WTC11 (cell line): ENCODE measurements around the gene FCRL6. TPM values are rescaled to one million over a fixed set of nuclear protein-coding genes. Genes with fewer than 3 reads are reported as not detected.

Experiments used
- ATAC-seq: fragments of 200-7000 bp; cut with Tn5 transposase; 2 replicates; pipeline ENCODE4 v1.10.0; 2021; ENCODE audit warnings: mild to moderate bottlenecking, moderate library complexity
- CTCF ChIA-PET: fragments of 300-600 bp; sonication (Branson Sonifier 250); formaldehyde crosslinking; loops from one replicate; lab custom pipeline; 2021; ENCODE audit warnings: antibody characterized with exemption; lab: Charles Lee
- POLR2A ChIA-PET: fragments of 350-600 bp; sonication (Branson Sonifier 250); formaldehyde crosslinking; loops from one replicate; lab custom pipeline; 2021; ENCODE audit warnings: antibody characterized with exemption; lab: Charles Lee
- DNase-seq: peaks from one replicate; pipeline ENCODE4 v3.0.0; 2021; ENCODE audit warnings: low spot score
- H3K27ac Mint-ChIP-seq: 2 replicates; pipeline ENCODE4 v1.8.0; 2021; ENCODE audit warnings: mixed read lengths
- H3K27me3 Mint-ChIP-seq: 2 replicates; pipeline ENCODE4 v1.8.0; 2021; ENCODE audit warnings: low read depth, mild to moderate bottlenecking, moderate library complexity, mixed read lengths
- H3K36me3 Mint-ChIP-seq: 2 replicates; pipeline ENCODE4 v1.8.0; 2021; ENCODE audit warnings: mixed read lengths
- H3K4me1 Mint-ChIP-seq: 2 replicates; pipeline ENCODE4 v1.8.0; 2022; ENCODE audit warnings: mixed read lengths
- H3K4me3 Mint-ChIP-seq: 2 replicates; pipeline ENCODE4 v1.8.0; 2021; ENCODE audit warnings: mild to moderate bottlenecking, moderate library complexity, mixed read lengths
- H3K9me3 Mint-ChIP-seq: 2 replicates; pipeline ENCODE4 v1.8.0; 2021; ENCODE audit warnings: mixed read lengths
- ATF1 ChIP-seq: sonication (generic); formaldehyde crosslinking; IDR thresholded peaks from 2 replicates; pipeline ENCODE4 v1.8.1; 2023; ENCODE audit warnings: mild to moderate bottlenecking, moderate library complexity, missing genetic modification reagents
- CBFB ChIP-seq: sonication (generic); formaldehyde crosslinking; IDR thresholded peaks from 2 replicates; pipeline ENCODE4 v1.8.1; 2022; ENCODE audit warnings: mild to moderate bottlenecking, low read depth, missing genetic modification reagents
- CREB1 ChIP-seq: sonication (generic); formaldehyde crosslinking; IDR thresholded peaks from 2 replicates; pipeline ENCODE4 v1.8.0; 2023; ENCODE audit warnings: mild to moderate bottlenecking, missing genetic modification reagents
- ELF4 ChIP-seq: sonication (generic); formaldehyde crosslinking; IDR thresholded peaks from 2 replicates; pipeline ENCODE4 v1.8.1; 2022; ENCODE audit warnings: low read depth, mild to moderate bottlenecking, moderate library complexity, missing genetic modification reagents
- ESRRA ChIP-seq: sonication (generic); formaldehyde crosslinking; IDR thresholded peaks from 2 replicates; pipeline ENCODE4 v1.8.1; 2022; ENCODE audit warnings: mild to moderate bottlenecking, missing genetic modification reagents, borderline replicate concordance
- HMGA2 ChIP-seq: fragments of 250-450 bp; sonication (Bioruptor Pico); IDR thresholded peaks from 2 replicates; pipeline ENCODE4 v1.4.0; 2021; ENCODE audit warnings: mild to moderate bottlenecking, moderate library complexity
- MYBL2 ChIP-seq: sonication (generic); formaldehyde crosslinking; IDR thresholded peaks from 2 replicates; pipeline ENCODE4 v1.8.1; 2023; ENCODE audit warnings: mild to moderate bottlenecking, moderate library complexity, missing genetic modification reagents
- NFE2L1 ChIP-seq: sonication (generic); formaldehyde crosslinking; IDR thresholded peaks from 2 replicates; pipeline ENCODE4 v1.8.1; 2023; ENCODE audit warnings: missing genetic modification reagents
- NFYB ChIP-seq: sonication (generic); formaldehyde crosslinking; conservative IDR thresholded peaks from 2 replicates; pipeline ENCODE4 v1.8.0; 2022; ENCODE audit warnings: low read depth, missing genetic modification reagents
- RELA ChIP-seq: sonication (generic); formaldehyde crosslinking; IDR thresholded peaks from 2 replicates; pipeline ENCODE4 v1.8.1; 2022; ENCODE audit warnings: missing genetic modification reagents, mild to moderate bottlenecking, borderline replicate concordance
- TCF7 ChIP-seq: sonication (generic); formaldehyde crosslinking; IDR thresholded peaks from 2 replicates; pipeline ENCODE4 v1.8.0; 2022; ENCODE audit warnings: mild to moderate bottlenecking, low read depth, missing genetic modification reagents, moderate library complexity
- ZNF121 ChIP-seq: sonication (generic); formaldehyde crosslinking; IDR thresholded peaks from 2 replicates; pipeline ENCODE4 v1.8.0; 2023; ENCODE audit warnings: missing genetic modification reagents
- ZNF423 ChIP-seq: fragments of 250-450 bp; sonication (Bioruptor Pico); IDR thresholded peaks from 2 replicates; pipeline ENCODE4 v2.1.2; 2022; ENCODE audit warnings: mild to moderate bottlenecking, moderate library complexity
- ZNF671 ChIP-seq: fragments of 250-450 bp; sonication (Bioruptor Pico); IDR thresholded peaks from 2 replicates; pipeline ENCODE4 v1.8.0; 2021; ENCODE audit warnings: mild to moderate bottlenecking
- total RNA-seq: library from RNA; stranded (reverse); gene quantifications from 3 replicates; pipeline ENCODE4 v1.2.3, GENCODE V29; 2021
- TF ChIP-seq, protein P1 (sequence below): sonication (generic); formaldehyde crosslinking; IDR thresholded peaks from 2 replicates; pipeline ENCODE4 v1.8.1; 2023; ENCODE audit warnings: mild to moderate bottlenecking, moderate library complexity, missing genetic modification reagents
- TF ChIP-seq, protein P2 (sequence below): sonication (generic); formaldehyde crosslinking; IDR thresholded peaks from 2 replicates; pipeline ENCODE4 v1.8.0; 2022; ENCODE audit warnings: mild to moderate bottlenecking, missing genetic modification reagents
- TF ChIP-seq, protein P3 (sequence below): sonication (generic); formaldehyde crosslinking; IDR thresholded peaks from 2 replicates; pipeline ENCODE4 v1.8.1; 2022; ENCODE audit warnings: mild to moderate bottlenecking, moderate library complexity, missing genetic modification reagents
- TF ChIP-seq, protein P4 (sequence below): sonication (generic); formaldehyde crosslinking; IDR thresholded peaks from 2 replicates; pipeline ENCODE4 v1.8.0; 2023; ENCODE audit warnings: missing genetic modification reagents
- TF ChIP-seq, protein P5 (sequence below): sonication (generic); formaldehyde crosslinking; IDR thresholded peaks from 2 replicates; pipeline ENCODE4 v1.8.1; 2023; ENCODE audit warnings: mild to moderate bottlenecking, missing genetic modification reagents
- TF ChIP-seq, protein P6 (sequence below): sonication (generic); formaldehyde crosslinking; IDR thresholded peaks from 2 replicates; pipeline ENCODE4 v1.8.0; 2022; ENCODE audit warnings: mild to moderate bottlenecking, missing genetic modification reagents
- TF ChIP-seq, protein P7 (sequence below): fragments of 250-450 bp; sonication (Bioruptor Pico); IDR thresholded peaks from 2 replicates; pipeline ENCODE4 v1.8.0; 2021; ENCODE audit warnings: mild to moderate bottlenecking
- TF ChIP-seq, protein P8 (sequence below): sonication (generic); formaldehyde crosslinking; IDR thresholded peaks from 2 replicates; pipeline ENCODE4 v1.8.0; 2022; ENCODE audit warnings: mild to moderate bottlenecking, missing genetic modification reagents
- TF ChIP-seq, protein P9 (sequence below): fragments of 250-450 bp; sonication (Bioruptor Pico); conservative IDR thresholded peaks from 2 replicates; pipeline ENCODE4 v1.9.0; 2021; ENCODE audit warnings: mild to moderate bottlenecking

The FCRL6 gene
- total RNA-seq, 1 experiment from 2014 or later = not detected

DNA sequence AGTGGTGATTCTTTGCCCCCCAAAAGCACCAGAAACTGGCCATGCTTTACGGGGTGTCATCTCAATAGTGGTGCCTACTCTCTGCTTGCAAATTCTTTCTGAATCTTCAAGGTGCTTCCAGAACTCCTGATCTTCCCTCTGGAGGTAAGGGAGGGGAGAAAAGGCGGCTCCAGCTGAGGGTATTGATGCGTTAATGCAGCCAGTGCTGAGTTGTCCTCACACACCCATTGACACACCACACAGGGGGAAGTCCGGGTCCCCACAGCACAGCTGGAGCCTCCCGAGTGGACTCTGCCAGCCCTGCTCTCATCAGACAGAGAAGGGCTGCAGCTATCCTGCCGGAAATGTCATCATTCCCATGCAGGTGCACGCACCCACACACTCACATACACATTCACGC, 59.1 kb downstream of the FCRL6 start:
- TF ChIP-seq ATF1 = no peak
- TF ChIP-seq, protein P1, sequence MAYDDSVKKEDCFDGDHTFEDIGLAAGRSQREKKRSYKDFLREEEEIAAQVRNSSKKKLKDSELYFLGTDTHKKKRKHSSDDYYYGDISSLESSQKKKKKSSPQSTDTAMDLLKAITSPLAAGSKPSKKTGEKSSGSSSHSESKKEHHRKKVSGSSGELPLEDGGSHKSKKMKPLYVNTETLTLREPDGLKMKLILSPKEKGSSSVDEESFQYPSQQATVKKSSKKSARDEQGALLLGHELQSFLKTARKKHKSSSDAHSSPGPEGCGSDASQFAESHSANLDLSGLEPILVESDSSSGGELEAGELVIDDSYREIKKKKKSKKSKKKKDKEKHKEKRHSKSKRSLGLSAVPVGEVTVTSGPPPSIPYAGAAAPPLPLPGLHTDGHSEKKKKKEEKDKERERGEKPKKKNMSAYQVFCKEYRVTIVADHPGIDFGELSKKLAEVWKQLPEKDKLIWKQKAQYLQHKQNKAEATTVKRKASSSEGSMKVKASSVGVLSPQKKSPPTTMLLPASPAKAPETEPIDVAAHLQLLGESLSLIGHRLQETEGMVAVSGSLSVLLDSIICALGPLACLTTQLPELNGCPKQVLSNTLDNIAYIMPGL (CRISPR knock-in tag) = no peak
- TF ChIP-seq MYBL2 (CRISPR knock-in tag) = no peak
- no peak for TF ChIP-seq NFYB
- TF ChIP-seq RELA (CRISPR knock-in tag) = no peak
- POLR2A ChIA-PET = no interaction called here
- H3K27me3 Mint-ChIP-seq = peaks cover 15% of the 10 kb centered on the region
- no peak for ATAC-seq
- DNase-seq = no peak
- H3K4me1 Mint-ChIP-seq = peaks cover 2% of the 10 kb centered on the region; the same call in 1 of the 2 replicates
- no peaks in the 10 kb centered on the region for H3K9me3 Mint-ChIP-seq
- no peak overlapping the region for H3K4me3 Mint-ChIP-seq
- no peaks in the 10 kb centered on the region for H3K36me3 Mint-ChIP-seq
- CTCF ChIA-PET = interaction anchor here (0.8 to 2.5 kb wide), 5 partner anchors 10 to 71 kb away, joined by 3 to 8 read pairs (median 4); no protein-coding TSS in a partner anchor
- H3K27ac Mint-ChIP-seq = no peak overlapping the region

DNA sequence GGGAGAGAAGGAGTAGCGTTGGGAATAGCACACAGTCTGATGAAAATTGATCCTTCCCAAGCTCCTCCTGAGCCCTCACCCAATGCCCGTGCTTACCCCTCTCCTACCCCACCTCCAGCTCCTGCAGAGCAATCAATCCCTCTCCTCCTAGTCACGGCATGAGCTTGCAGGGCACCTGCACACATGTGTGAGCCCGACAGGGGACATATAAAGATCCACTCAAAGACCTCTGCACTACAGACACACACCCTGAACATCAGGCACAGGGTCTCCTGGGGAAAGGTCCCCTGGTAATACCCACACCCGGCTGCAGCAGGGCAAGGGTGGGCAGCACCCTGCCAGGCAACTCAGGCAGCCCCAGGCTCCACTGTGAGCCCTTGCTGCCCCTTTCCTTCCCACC, 59.9 kb downstream of the FCRL6 start:
- Mint-ChIP-seq H3K9me3 (no peaks in the 10 kb centered on the region), H3K4me1 (peaks cover 2% of the 10 kb centered on the region; the same call in 1 of the 2 replicates), H3K4me3 (no peak overlapping the region), H3K36me3 (no peaks in the 10 kb centered on the region), H3K27ac (no peak overlapping the region), H3K27me3 (peaks cover 7% of the 10 kb centered on the region; the same call in 1 of the 2 replicates)
- DNase-seq (no peak), ATAC-seq (no peak)
- CTCF ChIA-PET = interaction anchor here (0.9 to 2.5 kb wide), 5 partner anchors 11 to 72 kb away, joined by 3 to 8 read pairs (median 4); no protein-coding TSS in a partner anchor
- no peak for TF ChIP-seq CBFB (CRISPR knock-in tag)
- TF ChIP-seq ZNF671 (CRISPR knock-in tag) = no peak
- TF ChIP-seq ZNF423 (CRISPR knock-in tag) = no peak
- TF ChIP-seq, protein P2, sequence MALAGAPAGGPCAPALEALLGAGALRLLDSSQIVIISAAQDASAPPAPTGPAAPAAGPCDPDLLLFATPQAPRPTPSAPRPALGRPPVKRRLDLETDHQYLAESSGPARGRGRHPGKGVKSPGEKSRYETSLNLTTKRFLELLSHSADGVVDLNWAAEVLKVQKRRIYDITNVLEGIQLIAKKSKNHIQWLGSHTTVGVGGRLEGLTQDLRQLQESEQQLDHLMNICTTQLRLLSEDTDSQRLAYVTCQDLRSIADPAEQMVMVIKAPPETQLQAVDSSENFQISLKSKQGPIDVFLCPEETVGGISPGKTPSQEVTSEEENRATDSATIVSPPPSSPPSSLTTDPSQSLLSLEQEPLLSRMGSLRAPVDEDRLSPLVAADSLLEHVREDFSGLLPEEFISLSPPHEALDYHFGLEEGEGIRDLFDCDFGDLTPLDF (CRISPR knock-in tag) = no peak
- TF ChIP-seq, protein P3, sequence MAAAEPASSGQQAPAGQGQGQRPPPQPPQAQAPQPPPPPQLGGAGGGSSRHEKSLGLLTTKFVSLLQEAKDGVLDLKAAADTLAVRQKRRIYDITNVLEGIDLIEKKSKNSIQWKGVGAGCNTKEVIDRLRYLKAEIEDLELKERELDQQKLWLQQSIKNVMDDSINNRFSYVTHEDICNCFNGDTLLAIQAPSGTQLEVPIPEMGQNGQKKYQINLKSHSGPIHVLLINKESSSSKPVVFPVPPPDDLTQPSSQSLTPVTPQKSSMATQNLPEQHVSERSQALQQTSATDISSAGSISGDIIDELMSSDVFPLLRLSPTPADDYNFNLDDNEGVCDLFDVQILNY (CRISPR knock-in tag) = no peak
- no peak for TF ChIP-seq TCF7 (CRISPR knock-in tag)
- TF ChIP-seq, protein P4, sequence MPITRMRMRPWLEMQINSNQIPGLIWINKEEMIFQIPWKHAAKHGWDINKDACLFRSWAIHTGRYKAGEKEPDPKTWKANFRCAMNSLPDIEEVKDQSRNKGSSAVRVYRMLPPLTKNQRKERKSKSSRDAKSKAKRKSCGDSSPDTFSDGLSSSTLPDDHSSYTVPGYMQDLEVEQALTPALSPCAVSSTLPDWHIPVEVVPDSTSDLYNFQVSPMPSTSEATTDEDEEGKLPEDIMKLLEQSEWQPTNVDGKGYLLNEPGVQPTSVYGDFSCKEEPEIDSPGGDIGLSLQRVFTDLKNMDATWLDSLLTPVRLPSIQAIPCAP (CRISPR knock-in tag) = no peak
- TF ChIP-seq ELF4 (CRISPR knock-in tag) = no peak
- TF ChIP-seq HMGA2 (CRISPR knock-in tag) = no peak
- TF ChIP-seq ZNF121 (CRISPR knock-in tag) = no peak
- TF ChIP-seq, protein P5, sequence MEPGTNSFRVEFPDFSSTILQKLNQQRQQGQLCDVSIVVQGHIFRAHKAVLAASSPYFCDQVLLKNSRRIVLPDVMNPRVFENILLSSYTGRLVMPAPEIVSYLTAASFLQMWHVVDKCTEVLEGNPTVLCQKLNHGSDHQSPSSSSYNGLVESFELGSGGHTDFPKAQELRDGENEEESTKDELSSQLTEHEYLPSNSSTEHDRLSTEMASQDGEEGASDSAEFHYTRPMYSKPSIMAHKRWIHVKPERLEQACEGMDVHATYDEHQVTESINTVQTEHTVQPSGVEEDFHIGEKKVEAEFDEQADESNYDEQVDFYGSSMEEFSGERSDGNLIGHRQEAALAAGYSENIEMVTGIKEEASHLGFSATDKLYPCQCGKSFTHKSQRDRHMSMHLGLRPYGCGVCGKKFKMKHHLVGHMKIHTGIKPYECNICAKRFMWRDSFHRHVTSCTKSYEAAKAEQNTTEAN (CRISPR knock-in tag) = no peak
- TF ChIP-seq, protein P6, sequence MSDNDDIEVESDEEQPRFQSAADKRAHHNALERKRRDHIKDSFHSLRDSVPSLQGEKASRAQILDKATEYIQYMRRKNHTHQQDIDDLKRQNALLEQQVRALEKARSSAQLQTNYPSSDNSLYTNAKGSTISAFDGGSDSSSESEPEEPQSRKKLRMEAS (CRISPR knock-in tag) = no peak
- no peak for TF ChIP-seq ESRRA
- TF ChIP-seq, protein P7, sequence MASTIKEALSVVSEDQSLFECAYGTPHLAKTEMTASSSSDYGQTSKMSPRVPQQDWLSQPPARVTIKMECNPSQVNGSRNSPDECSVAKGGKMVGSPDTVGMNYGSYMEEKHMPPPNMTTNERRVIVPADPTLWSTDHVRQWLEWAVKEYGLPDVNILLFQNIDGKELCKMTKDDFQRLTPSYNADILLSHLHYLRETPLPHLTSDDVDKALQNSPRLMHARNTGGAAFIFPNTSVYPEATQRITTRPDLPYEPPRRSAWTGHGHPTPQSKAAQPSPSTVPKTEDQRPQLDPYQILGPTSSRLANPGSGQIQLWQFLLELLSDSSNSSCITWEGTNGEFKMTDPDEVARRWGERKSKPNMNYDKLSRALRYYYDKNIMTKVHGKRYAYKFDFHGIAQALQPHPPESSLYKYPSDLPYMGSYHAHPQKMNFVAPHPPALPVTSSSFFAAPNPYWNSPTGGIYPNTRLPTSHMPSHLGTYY (CRISPR knock-in tag) = no peak
- TF ChIP-seq, protein P8, sequence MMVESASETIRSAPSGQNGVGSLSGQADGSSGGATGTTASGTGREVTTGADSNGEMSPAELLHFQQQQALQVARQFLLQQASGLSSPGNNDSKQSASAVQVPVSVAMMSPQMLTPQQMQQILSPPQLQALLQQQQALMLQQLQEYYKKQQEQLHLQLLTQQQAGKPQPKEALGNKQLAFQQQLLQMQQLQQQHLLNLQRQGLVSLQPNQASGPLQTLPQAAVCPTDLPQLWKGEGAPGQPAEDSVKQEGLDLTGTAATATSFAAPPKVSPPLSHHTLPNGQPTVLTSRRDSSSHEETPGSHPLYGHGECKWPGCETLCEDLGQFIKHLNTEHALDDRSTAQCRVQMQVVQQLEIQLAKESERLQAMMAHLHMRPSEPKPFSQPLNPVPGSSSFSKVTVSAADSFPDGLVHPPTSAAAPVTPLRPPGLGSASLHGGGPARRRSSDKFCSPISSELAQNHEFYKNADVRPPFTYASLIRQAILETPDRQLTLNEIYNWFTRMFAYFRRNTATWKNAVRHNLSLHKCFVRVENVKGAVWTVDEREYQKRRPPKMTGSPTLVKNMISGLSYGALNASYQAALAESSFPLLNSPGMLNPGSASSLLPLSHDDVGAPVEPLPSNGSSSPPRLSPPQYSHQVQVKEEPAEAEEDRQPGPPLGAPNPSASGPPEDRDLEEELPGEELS = no peak
- no peak for TF ChIP-seq CREB1 (CRISPR knock-in tag)
- no peak for TF ChIP-seq NFE2L1 (CRISPR knock-in tag)
- TF ChIP-seq, protein P9, sequence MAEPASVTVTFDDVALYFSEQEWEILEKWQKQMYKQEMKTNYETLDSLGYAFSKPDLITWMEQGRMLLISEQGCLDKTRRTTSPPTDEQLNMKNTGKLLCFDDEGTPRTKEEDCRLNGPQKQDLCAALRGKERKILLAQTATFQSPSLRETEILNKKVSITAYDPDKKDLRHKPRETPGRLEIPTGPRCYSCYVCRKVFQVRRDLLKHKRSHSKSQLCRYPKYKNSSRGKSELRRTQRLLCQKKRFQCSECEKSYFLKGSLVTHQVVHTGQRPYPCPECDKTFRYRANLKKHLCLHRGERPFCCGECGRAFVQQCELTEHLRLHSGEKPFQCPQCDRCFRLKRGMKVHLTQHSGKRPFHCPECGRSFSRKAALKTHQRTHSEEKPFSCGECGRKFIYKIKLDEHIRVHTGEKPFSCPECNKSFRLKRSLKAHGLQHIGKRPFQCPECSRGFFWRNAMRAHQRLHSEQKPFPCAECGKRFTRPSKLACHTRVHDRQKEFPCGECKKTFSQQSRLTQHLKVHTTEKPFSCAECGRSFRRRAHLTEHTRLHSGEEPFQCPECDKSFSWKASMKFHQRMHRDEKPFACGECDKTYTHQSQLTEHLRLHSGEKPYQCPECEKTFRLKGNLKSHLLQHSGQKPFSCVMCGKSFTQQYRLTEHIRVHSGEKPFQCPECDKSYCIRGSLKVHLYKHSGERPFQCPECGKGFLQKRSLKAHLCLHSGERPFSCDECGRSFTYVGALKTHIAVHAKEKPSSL (CRISPR knock-in tag) = no peak
- POLR2A ChIA-PET = no interaction called here
